Stimulated activated CD8-positive, alpha-beta memory T cell treated with anti-CD3 and anti-CD28 coated beads, Interleukin-7, amount 100 ng/mL, for 24 hours (primary cell): Measurements from ENCODE around the gene GLIPR2.

Source experiments
- DNase-seq: peaks from one replicate; pipeline ENCODE4 v3.0.0-alpha.2; 2020; ENCODE audit warnings: low read depth

Gene GLIPR2

DNA sequence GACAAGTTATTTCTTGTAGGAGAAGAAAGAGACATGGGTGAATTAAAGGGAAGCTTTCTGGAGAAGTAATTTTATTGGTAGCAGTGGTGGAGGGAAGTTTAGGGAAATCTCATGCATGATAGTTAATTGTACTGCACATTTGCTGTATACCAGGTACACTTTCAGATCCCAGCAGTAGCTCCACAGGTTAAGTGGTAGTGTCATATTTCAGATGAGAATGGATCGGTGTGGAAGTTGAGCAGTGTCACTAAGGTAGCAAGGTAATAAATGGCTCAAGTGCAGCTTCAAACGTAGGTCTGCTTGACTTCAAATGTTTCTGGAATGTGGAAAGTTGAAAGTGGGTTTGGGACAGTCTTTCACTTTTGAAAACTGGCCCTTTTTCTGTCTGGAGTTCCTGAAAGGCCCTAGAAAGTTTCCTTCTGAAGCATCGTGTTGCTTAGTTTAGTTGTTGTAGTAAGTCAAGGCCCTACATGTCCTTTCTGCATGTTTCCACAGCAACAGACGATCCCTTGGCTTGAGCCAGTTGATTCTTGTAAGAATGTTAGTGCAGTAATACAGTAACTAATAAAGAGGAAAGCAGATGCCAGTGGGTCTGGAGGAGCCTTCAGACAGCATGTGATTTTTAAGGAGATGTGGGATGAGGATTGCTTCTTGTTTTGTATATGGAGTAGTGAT is 57.9 kb downstream of the GLIPR2 start:
- DNase-seq = no peak

GRCh38 chr9:36204906-36205547 is 68.5 kb downstream of the GLIPR2 start:
- no peak for DNase-seq

- no peak for DNase-seq
Observed at GRCh38 chr9:36207016-36207415, 70.5 kb downstream of the GLIPR2 start.

DNA sequence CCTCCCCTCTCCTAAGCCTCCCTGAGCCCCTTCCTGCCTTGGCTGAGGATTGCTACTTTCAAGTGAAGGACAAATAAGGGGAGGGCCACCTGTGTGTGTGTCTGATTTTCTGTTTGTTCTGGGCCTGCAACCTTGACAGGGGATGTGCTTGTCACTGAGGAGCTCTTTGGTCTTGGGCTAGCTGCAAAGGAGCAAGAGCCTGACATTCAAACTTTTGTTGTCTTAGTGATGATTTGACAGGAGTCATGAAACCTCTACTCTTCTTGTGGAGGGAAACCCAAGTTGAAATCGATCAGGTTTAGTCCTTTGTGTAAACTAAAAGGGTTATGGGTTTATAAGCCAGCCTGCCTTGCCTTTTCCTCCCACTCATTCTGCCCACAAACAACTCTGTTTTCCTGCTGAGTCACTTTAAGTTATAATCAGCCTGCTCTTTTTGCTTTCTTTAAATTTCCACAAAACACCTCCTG is 71.0 kb downstream of the GLIPR2 start:
- no peak for DNase-seq

GRCh38 chr9:36208521-36209253 is 72.2 kb downstream of the GLIPR2 start:
- no peak for DNase-seq

DNA sequence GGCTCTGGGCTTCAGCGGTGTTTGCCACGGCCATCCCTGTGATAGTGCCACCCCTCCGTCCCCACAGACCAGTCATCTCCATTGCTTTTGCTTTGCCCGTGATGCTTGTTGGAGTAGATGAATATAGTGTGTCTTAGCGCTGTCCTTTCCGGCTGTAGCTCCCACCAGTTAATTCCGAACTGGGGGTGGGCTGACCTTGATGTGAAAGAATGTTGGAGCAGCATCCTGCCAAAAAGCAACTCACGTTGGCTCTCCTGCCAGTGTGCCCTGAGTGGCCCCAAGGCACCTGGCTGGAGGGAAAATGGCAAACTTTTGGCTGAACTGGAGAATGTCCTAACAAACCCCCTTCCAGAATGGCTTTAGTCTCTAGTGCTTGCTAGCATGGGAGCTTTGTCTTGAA is 74.2 kb downstream of the GLIPR2 start:
- no peak for DNase-seq

DNA sequence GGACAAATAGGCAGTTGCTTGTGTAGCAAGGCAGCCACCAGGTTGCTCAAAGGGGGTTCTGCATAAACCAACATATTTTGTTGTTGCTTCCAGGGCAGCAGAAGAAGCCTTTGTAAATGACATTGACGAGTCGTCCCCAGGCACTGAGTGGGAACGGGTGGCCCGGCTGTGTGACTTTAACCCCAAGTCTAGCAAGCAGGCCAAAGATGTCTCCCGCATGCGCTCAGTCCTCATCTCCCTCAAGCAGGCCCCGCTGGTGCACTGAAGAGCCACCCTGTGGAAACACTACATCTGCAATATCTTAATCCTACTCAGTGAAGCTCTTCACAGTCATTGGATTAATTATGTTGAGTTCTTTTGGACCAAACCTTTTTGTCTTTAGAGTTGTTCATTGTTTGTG is 75.0 kb downstream of the GLIPR2 start:
- DNase-seq = no peak

DNA sequence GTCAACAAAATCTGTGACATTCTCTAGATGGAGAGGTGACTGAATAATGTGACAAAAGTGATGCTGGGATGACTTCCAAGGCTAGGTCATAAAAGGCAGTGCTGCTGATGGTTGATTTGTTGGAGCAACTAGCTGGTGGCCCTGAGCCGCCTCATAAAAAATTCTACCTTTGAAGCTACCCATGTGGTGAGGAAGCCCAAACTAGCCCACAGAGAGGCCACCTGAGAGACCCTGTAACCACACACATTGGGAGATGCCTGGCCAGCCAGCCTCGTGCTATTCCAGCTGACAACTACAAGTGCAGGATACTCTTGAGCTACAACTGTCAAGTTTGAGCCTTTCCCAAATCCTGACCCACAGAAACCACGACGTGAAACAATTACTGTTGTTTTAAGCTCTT is 76.9 kb downstream of the GLIPR2 start:
- no peak for DNase-seq
